Measurements from ENCODE around the gene C3orf33.

GRCh38 chr3:155714295-155714718 is 91.8 kb downstream of the C3orf33 start:
- TF ChIP-seq POLR2A (IDR thresholded peaks at IDR 0.05; ENCODE audit: low read length) (no peak), GATA1 (IDR thresholded peaks at IDR 0.05; ENCODE audit: low read depth, low read length) (no peak)

Data from erythroblast (primary cell).